ENCODE measurements around the gene FBF1.
"Not testable (repeated sequence)": the region's sequence is repeated elsewhere in the genome, so short reads cannot be mapped to it uniquely, and the experiment has no call there.

The FBF1 gene

GRCh38 chr17:75893305-75894048 is 47.4 kb downstream of the FBF1 start:
- FAIRE-seq = no peak

GRCh38 chr17:75892556-75893224 is 48.2 kb downstream of the FBF1 start:
- no peak for FAIRE-seq

- no peak for FAIRE-seq
Observed at GRCh38 chr17:75891605-75892555, 49.0 kb downstream of the FBF1 start.

GRCh38 chr17:75891022-75891604 is 49.7 kb downstream of the FBF1 start:
- FAIRE-seq = no peak

- no peak for FAIRE-seq
Observed at GRCh38 chr17:75889454-75889853, 51.4 kb downstream of the FBF1 start.

GRCh38 chr17:75888484-75888883 is 52.4 kb downstream of the FBF1 start:
- FAIRE-seq = no peak

GRCh38 chr17:75885860-75886259 is 55.0 kb downstream of the FBF1 start:
- not testable (repeated sequence) for FAIRE-seq

GRCh38 chr17:75885431-75885830 is 55.4 kb downstream of the FBF1 start:
- FAIRE-seq = no peak

GRCh38 chr17:75881678-75882454 is 59.0 kb downstream of the FBF1 start:
- no peak for FAIRE-seq

GRCh38 chr17:75880266-75880665 is 60.6 kb downstream of the FBF1 start:
- no peak for FAIRE-seq

GRCh38 chr17:75878174-75878998 is 62.5 kb downstream of the FBF1 start, which contains the start of gene TRIM47:
TRIM47 (minus strand) TSS chr17:75878581; CDS start chr17:75878548, 33 bp downstream.
- FAIRE-seq = no peak

- FAIRE-seq = no peak
Observed at GRCh38 chr17:75877752-75878173, 63.1 kb downstream of the FBF1 start.

- no peak for FAIRE-seq
Observed at GRCh38 chr17:75876938-75877751, 63.7 kb downstream of the FBF1 start.

- no peak for FAIRE-seq
Observed at GRCh38 chr17:75876190-75876937, 64.5 kb downstream of the FBF1 start.

- FAIRE-seq = no peak
Observed at GRCh38 chr17:75875940-75876189, 65.0 kb downstream of the FBF1 start.

- FAIRE-seq = no peak
Observed at GRCh38 chr17:75875182-75875939, 65.5 kb downstream of the FBF1 start.

GRCh38 chr17:75874323-75875181 is 66.3 kb downstream of the FBF1 start:
- no peak for FAIRE-seq
